Activated naive CD4-positive, alpha-beta T cell treated with anti-CD3 and anti-CD28 coated beads for 36 hours (primary cell): ENCODE measurements around the gene MAP4K4. TPM values are rescaled to one million over a fixed set of nuclear protein-coding genes. Genes with fewer than 3 reads are reported as not detected.

Experiments
- CTCF ChIA-PET: fragments of 350-600 bp; sonication (Branson Sonifier 250); formaldehyde crosslinking; loops from one replicate; lab custom pipeline; 2021; ENCODE audit warnings: antibody characterized with exemption; lab: Charles Lee
- DNase-seq: peaks from one replicate; pipeline ENCODE4 v3.0.0-alpha.2; 2020
- H3K27ac Mint-ChIP-seq: one replicate; pipeline ENCODE4 v1.8.0; 2021; ENCODE audit warnings: mild to moderate bottlenecking, mixed read lengths
- H3K27me3 Mint-ChIP-seq: one replicate; pipeline ENCODE4 v1.8.0; 2021; ENCODE audit warnings: low read depth, mixed read lengths
- H3K36me3 Mint-ChIP-seq: one replicate; pipeline ENCODE4 v1.8.0; 2021; ENCODE audit warnings: low read depth, mixed read lengths
- H3K4me1 Mint-ChIP-seq: one replicate; pipeline ENCODE4 v1.8.0; 2021; ENCODE audit warnings: low read depth, mixed read lengths
- H3K4me3 Mint-ChIP-seq: one replicate; pipeline ENCODE4 v1.8.0; 2021; ENCODE audit warnings: mild to moderate bottlenecking, moderate library complexity, mixed read lengths
- H3K9me3 Mint-ChIP-seq: one replicate; pipeline ENCODE4 v1.8.0; 2021; ENCODE audit warnings: mixed read lengths
- intact Hi-C: fragments of 100-400 bp; cut with micrococcal nuclease; formaldehyde crosslinking; loops from one replicate; pipeline ENCODE4 v1.15.1; 2023
- total RNA-seq, 2 experiments: library from RNA; stranded (reverse); gene quantifications; one replicate each; pipeline ENCODE4 v1.2.3, GENCODE V29; 2021

The MAP4K4 gene
- total RNA-seq, 2 experiments from 2014 or later = 126 to 131 TPM

GRCh38 chr2:101725515-101726192 lies 28.1 kb downstream of the MAP4K4 start:
- peaks cover 15% of the 10 kb centered on the region for H3K36me3 Mint-ChIP-seq
- peak; percentile 57 for DNase-seq

GRCh38 chr2:101728865-101729264 lies 31.4 kb downstream of the MAP4K4 start:
- Mint-ChIP-seq H3K4me3 (no peak overlapping the region), H3K36me3 (peaks cover 11% of the 10 kb centered on the region), H3K9me3 (no peaks in the 10 kb centered on the region), H3K27ac (peak overlapping the region; percentile 52), H3K4me1 (peaks cover 94% of the 10 kb centered on the region), H3K27me3 (no peaks in the 10 kb centered on the region)
- intact Hi-C loops = no loop called here
- CTCF ChIA-PET = interaction anchor here (0.6 to 1.5 kb wide), 7 partner anchors 8 to 202 kb away, joined by 3 to 6 read pairs (median 3); no protein-coding TSS in a partner anchor
- DNase-seq = no peak

More at GRCh38 chr2:101725515-101726192, 28.1 kb downstream of the MAP4K4 start:
- peaks cover 2% of the 10 kb centered on the region for H3K9me3 Mint-ChIP-seq
- CTCF ChIA-PET = interaction anchor here (0.6 to 2.4 kb wide), 12 partner anchors 8 to 187 kb away, joined by 3 to 10 read pairs (median 3); no protein-coding TSS in a partner anchor
- H3K27ac Mint-ChIP-seq = peak overlapping the region; percentile 5
- H3K4me1 Mint-ChIP-seq = peaks cover 97% of the 10 kb centered on the region
- intact Hi-C loops = no loop called here
- H3K4me3 Mint-ChIP-seq = no peak overlapping the region
- H3K27me3 Mint-ChIP-seq = no peaks in the 10 kb centered on the region

- Mint-ChIP-seq H3K27ac (peak overlapping the region; percentile 84), H3K4me1 (peaks cover 92% of the 10 kb centered on the region), H3K9me3 (no peaks in the 10 kb centered on the region), H3K4me3 (peak overlapping the region; percentile 61), H3K27me3 (no peaks in the 10 kb centered on the region), H3K36me3 (peaks cover 11% of the 10 kb centered on the region)
- intact Hi-C loops = loop anchor here (10.0 kb wide), 2 partner anchors 635 to 705 kb away; no protein-coding TSS in a partner anchor
- peak; percentile 66 for DNase-seq
- CTCF ChIA-PET = interaction anchor here (0.6 to 1.5 kb wide), 13 partner anchors 9 to 311 kb away, joined by 3 to 6 read pairs (median 3); no protein-coding TSS in a partner anchor
These were observed 32.1 kb downstream of the MAP4K4 start for GRCh38 chr2:101729521-101730190.

- intact Hi-C loops = loop anchor here (1.0 to 10.0 kb wide), 3 partner anchors 12 to 703 kb away; no protein-coding TSS in a partner anchor
- CTCF ChIA-PET = interaction anchor here (0.6 to 1.4 kb wide), 7 partner anchors 20 to 257 kb away, joined by 3 to 6 read pairs (median 3); partner anchors contain the start of genes MAP4K4 and RFX8
- peaks cover 14% of the 10 kb centered on the region for H3K36me3 Mint-ChIP-seq
- no peaks in the 10 kb centered on the region for H3K9me3 Mint-ChIP-seq
- H3K4me1 Mint-ChIP-seq = peaks cover 92% of the 10 kb centered on the region
- H3K27me3 Mint-ChIP-seq = no peaks in the 10 kb centered on the region
- H3K4me3 Mint-ChIP-seq = no peak overlapping the region
- no peak for DNase-seq
- H3K27ac Mint-ChIP-seq = peak overlapping the region; percentile 86
These were observed 33.9 kb downstream of the MAP4K4 start for GRCh38 chr2:101731221-101732054.

GRCh38 chr2:101732199-101732598 lies 34.7 kb downstream of the MAP4K4 start:
- no peaks in the 10 kb centered on the region for H3K9me3 Mint-ChIP-seq
- peaks cover 14% of the 10 kb centered on the region for H3K36me3 Mint-ChIP-seq
- H3K4me3 Mint-ChIP-seq = peak overlapping the region; percentile 16
- H3K4me1 Mint-ChIP-seq = peaks cover 94% of the 10 kb centered on the region
- CTCF ChIA-PET = interaction anchor here (0.6 to 1.7 kb wide), 6 partner anchors 21 to 313 kb away, joined by 3 to 6 read pairs (median 3); partner anchors contain the start of genes MAP4K4 and RFX8
- intact Hi-C loops = loop anchor here (1.0 to 10.0 kb wide), 3 partner anchors 13 to 703 kb away; no protein-coding TSS in a partner anchor
- peak overlapping the region; percentile 86 for H3K27ac Mint-ChIP-seq
- DNase-seq = peak; percentile 66
- H3K27me3 Mint-ChIP-seq = no peaks in the 10 kb centered on the region

- peaks cover 14% of the 10 kb centered on the region for H3K36me3 Mint-ChIP-seq
- H3K9me3 Mint-ChIP-seq = no peaks in the 10 kb centered on the region
- CTCF ChIA-PET = interaction anchor here (0.6 to 1.7 kb wide), 6 partner anchors 22 to 314 kb away, joined by 3 to 6 read pairs (median 3); partner anchors contain the start of genes MAP4K4 and RFX8
- no peak overlapping the region for H3K4me3 Mint-ChIP-seq
- H3K27ac Mint-ChIP-seq = peak overlapping the region; percentile 86
- H3K27me3 Mint-ChIP-seq = no peaks in the 10 kb centered on the region
- intact Hi-C loops = loop anchor here (1.0 to 10.0 kb wide), 3 partner anchors 14 to 702 kb away; no protein-coding TSS in a partner anchor
- DNase-seq = no peak
- H3K4me1 Mint-ChIP-seq = peaks cover 95% of the 10 kb centered on the region
These were observed 35.3 kb downstream of the MAP4K4 start for GRCh38 chr2:101732773-101733256.

- Mint-ChIP-seq H3K27me3 (no peaks in the 10 kb centered on the region), H3K36me3 (peaks cover 15% of the 10 kb centered on the region), H3K27ac (peak overlapping the region; percentile 86), H3K9me3 (no peaks in the 10 kb centered on the region), H3K4me3 (no peak overlapping the region), H3K4me1 (peaks cover 95% of the 10 kb centered on the region)
- intact Hi-C loops = loop anchor here (10.0 kb wide), 2 partner anchors 631 to 701 kb away; no protein-coding TSS in a partner anchor
- no peak for DNase-seq
- CTCF ChIA-PET = interaction anchor here (0.6 to 1.7 kb wide), 5 partner anchors 7 to 314 kb away, joined by 3 to 6 read pairs (median 3); no protein-coding TSS in a partner anchor
These were observed 35.9 kb downstream of the MAP4K4 start for GRCh38 chr2:101733257-101733993.

GRCh38 chr2:101734505-101735165 lies 37.1 kb downstream of the MAP4K4 start:
- Mint-ChIP-seq H3K9me3 (no peaks in the 10 kb centered on the region), H3K4me3 (no peak overlapping the region), H3K4me1 (peaks cover 94% of the 10 kb centered on the region), H3K36me3 (peaks cover 17% of the 10 kb centered on the region), H3K27me3 (no peaks in the 10 kb centered on the region), H3K27ac (peak overlapping the region; percentile 78)
- CTCF ChIA-PET = interaction anchor here (0.6 to 1.5 kb wide), 2 partner anchors 9 to 166 kb away, joined by 3 read pairs; no protein-coding TSS in a partner anchor
- DNase-seq = no peak
- intact Hi-C loops = loop anchor here (10.0 kb wide), 2 partner anchors 630 to 700 kb away; no protein-coding TSS in a partner anchor

- CTCF ChIA-PET = interaction anchor here (1.3 to 1.4 kb wide), 2 partner anchors 10 kb away, joined by 3 to 10 read pairs; no protein-coding TSS in a partner anchor
- intact Hi-C loops = loop anchor here (10.0 kb wide), 2 partner anchors 630 to 700 kb away; no protein-coding TSS in a partner anchor
These were observed 37.6 kb downstream of the MAP4K4 start for GRCh38 chr2:101735166-101735533.

GRCh38 chr2:101736233-101736632 lies 38.7 kb downstream of the MAP4K4 start:
- Mint-ChIP-seq H3K27ac (peak overlapping the region; percentile 89), H3K27me3 (no peaks in the 10 kb centered on the region), H3K4me1 (peaks cover 91% of the 10 kb centered on the region), H3K4me3 (no peak overlapping the region), H3K36me3 (peaks cover 20% of the 10 kb centered on the region), H3K9me3 (no peaks in the 10 kb centered on the region)
- DNase-seq = no peak
- CTCF ChIA-PET = interaction anchor here (0.8 to 1.6 kb wide), 5 partner anchors 9 to 39 kb away, joined by 3 to 10 read pairs (median 3); no protein-coding TSS in a partner anchor
- intact Hi-C loops = loop anchor here (1.0 to 10.0 kb wide), 6 partner anchors 30 to 699 kb away; no protein-coding TSS in a partner anchor

More at GRCh38 chr2:101735166-101735533, 37.6 kb downstream of the MAP4K4 start:
- Mint-ChIP-seq H3K4me1 (peaks cover 92% of the 10 kb centered on the region), H3K36me3 (peaks cover 20% of the 10 kb centered on the region), H3K27me3 (no peaks in the 10 kb centered on the region), H3K27ac (peak overlapping the region; percentile 78), H3K9me3 (no peaks in the 10 kb centered on the region), H3K4me3 (no peak overlapping the region)
- DNase-seq = no peak
